Memory B cell (primary cell): ENCODE measurements around the gene SLC6A17.

Source experiments
- ATAC-seq: fragments of 150-1000 bp; cut with Tn5 transposase; 2 replicates; pipeline ENCODE4 v1.10.0; 2021; ENCODE audit warnings: low read depth, mild to moderate bottlenecking, moderate library complexity
- DNase-seq, 2 donors: peaks; one replicate each; pipeline ENCODE4 v3.0.0; 2022; ENCODE audit warnings: low spot score in 2 of 2
- H3K27ac Mint-ChIP-seq: one replicate; pipeline ENCODE4 v1.8.0; 2022; ENCODE audit warnings: mild to moderate bottlenecking, moderate library complexity, mixed read lengths
- H3K27me3 Mint-ChIP-seq: one replicate; pipeline ENCODE4 v1.8.0; 2022; ENCODE audit warnings: mixed read lengths
- H3K36me3 Mint-ChIP-seq: one replicate; pipeline ENCODE4 v1.8.0; 2022; ENCODE audit warnings: mild to moderate bottlenecking, mixed read lengths
- H3K4me1 Mint-ChIP-seq: one replicate; pipeline ENCODE4 v1.8.0; 2022; ENCODE audit warnings: mixed read lengths
- H3K4me3 Mint-ChIP-seq: one replicate; pipeline ENCODE4 v1.8.0; 2022; ENCODE audit warnings: mild to moderate bottlenecking, moderate library complexity, mixed read lengths
- H3K9me3 Mint-ChIP-seq: one replicate; pipeline ENCODE4 v1.8.0; 2022; ENCODE audit warnings: mixed read lengths

The SLC6A17 gene

DNA sequence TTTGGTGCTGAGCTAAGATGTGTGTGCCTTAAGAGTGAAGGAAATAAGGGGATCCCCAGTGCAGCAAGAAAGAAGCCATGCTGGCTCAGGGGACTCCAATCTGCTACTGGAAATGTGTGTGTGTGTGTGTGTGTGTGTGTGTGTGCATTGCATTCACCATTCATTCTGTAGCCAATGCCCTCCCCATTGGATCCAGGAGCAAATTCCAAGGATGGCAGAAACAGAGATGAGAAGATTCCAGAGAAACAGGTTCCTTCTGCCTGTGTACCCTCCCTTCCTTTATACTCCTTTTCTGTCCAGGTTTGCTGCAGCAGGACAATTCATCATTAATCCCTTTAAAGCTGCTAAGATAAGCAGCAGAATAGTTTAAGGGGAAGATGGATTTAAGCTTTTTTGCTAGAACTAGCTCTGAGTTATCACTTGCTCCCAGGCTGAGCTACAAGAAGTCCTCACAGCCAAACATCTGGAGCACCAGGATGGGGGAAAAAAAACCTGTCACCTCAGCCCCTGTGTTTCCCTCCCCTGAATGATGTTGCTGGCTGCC is 3.2 kb downstream of the SLC6A17 start:
- Mint-ChIP-seq H3K27ac (no peak overlapping the region), H3K4me1 (peaks cover 3% of the 10 kb centered on the region), H3K4me3 (no peak overlapping the region), H3K27me3 (peaks cover 32% of the 10 kb centered on the region), H3K36me3 (no peaks in the 10 kb centered on the region), H3K9me3 (peaks cover 3% of the 10 kb centered on the region)
- ATAC-seq: no peak
- DNase-seq: no peak

DNA sequence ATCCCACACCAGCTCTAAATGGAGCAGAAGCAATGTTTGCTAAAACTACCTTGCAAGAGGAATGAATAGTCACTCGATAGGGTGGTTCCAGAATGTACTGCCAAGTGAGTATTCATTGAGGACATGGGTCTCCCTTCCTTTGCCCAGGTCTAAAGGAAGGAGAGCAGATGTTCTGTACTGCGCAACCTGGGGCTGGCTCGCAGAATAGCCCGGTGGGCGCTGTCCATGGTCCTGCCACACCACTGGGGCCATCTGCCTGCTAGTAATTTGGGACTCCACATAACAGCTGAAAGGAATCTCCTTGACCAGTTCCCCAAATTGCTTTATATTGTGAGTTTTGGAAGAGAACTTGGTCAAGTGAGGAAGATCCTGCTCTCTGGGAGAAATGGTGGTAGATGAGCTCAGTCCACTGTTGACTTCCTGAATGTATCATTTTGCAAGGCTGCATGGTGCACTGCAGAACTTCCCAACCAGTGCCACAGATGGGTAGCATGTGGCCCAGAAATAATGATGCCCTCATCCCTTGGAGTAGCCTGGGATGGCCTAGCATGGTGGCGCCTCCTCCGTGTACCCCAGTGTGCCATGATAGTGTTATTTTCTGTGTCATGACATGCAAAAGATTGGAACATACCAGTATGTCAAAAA is 5.7 kb downstream of the SLC6A17 start:
- peaks cover 7% of the 10 kb centered on the region for H3K9me3 Mint-ChIP-seq
- H3K4me3 Mint-ChIP-seq: no peak overlapping the region
- H3K27ac Mint-ChIP-seq: no peak overlapping the region
- H3K27me3 Mint-ChIP-seq: peaks cover 30% of the 10 kb centered on the region
- H3K4me1 Mint-ChIP-seq: no peaks in the 10 kb centered on the region
- DNase-seq: peak in 1 of 2 donors; percentile 23
- H3K36me3 Mint-ChIP-seq: peaks cover 4% of the 10 kb centered on the region
- no peak for ATAC-seq

DNA sequence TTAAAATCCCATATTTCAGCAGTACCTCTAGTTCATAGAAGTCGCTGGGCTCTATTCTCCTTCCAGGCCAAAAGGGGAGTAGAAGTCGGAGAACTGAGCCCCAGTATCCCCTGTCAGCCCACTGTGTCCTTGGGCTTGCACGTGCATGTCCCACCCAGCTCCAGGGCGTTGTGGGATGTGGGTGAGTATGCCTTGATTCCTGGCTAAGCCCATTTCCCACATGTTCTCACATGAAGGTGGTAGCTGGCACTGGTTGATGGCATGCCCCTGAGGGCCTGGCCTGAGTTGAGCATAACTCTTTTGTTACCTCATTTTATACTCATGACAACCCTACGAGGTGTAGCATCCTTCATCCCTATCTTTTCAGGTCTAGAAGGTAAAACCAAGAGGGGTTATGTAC is 8.0 kb downstream of the SLC6A17 start:
- peaks cover 4% of the 10 kb centered on the region for H3K36me3 Mint-ChIP-seq
- H3K4me1 Mint-ChIP-seq: no peaks in the 10 kb centered on the region
- H3K4me3 Mint-ChIP-seq: no peak overlapping the region
- ATAC-seq (no peak), DNase-seq (no peak)
- no peak overlapping the region for H3K27ac Mint-ChIP-seq
- H3K27me3 Mint-ChIP-seq: peaks cover 24% of the 10 kb centered on the region
- H3K9me3 Mint-ChIP-seq: peaks cover 7% of the 10 kb centered on the region

DNA sequence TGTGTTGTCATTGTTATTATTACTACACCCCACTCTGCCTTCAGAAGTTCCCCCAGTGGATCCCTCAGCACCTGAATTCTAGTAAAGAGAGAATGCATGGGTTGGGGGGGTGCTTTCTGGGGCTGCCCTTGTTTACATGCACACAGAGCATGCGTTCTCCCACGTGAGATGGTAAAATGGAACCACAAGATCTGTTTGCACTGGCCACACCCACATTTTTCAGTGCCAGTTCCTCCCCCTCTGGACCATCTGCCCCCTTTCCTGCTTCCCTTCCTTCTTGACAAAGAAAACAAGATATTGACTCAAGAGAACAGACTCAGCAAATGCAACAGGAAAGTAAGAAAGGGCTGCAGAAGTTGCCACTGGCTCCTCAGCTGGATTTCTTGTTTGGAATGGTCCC is 8.9 kb downstream of the SLC6A17 start:
- DNase-seq: no peak
- peaks cover 7% of the 10 kb centered on the region for H3K9me3 Mint-ChIP-seq
- no peaks in the 10 kb centered on the region for H3K4me1 Mint-ChIP-seq
- peaks cover 4% of the 10 kb centered on the region for H3K36me3 Mint-ChIP-seq
- no peak overlapping the region for H3K27ac Mint-ChIP-seq
- ATAC-seq: no peak
- H3K4me3 Mint-ChIP-seq: no peak overlapping the region
- H3K27me3 Mint-ChIP-seq: peaks cover 27% of the 10 kb centered on the region

DNA sequence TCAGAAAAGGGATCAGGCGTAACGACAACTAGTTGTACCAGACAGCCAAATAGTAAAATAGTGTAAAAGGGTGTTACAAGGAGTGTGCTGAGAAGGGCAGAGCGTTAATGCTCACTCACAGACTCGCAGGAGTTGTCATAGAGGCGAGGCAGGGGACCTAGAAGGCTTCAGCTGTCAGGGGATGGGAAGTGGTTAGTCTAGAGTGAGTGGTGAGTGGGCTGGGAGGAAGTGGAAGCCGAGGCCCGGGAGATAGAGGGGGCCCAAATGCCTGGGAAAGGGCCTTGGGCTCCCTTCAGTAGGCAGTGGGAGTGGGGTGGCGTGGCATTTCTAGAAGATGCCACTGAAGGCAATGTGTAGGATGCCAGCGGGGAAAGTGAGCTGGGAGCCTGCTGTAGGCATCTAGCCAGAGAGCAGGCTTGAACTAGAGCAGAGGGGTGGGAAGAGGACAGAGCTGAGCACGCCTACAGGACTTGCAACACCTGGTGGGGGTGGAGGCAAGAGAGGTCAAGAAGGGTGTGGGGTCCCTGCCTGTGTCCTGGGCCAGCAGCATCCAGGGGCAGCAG is 10.3 kb downstream of the SLC6A17 start:
- H3K36me3 Mint-ChIP-seq: peaks cover 4% of the 10 kb centered on the region
- H3K27me3 Mint-ChIP-seq: peaks cover 23% of the 10 kb centered on the region
- H3K27ac Mint-ChIP-seq: no peak overlapping the region
- DNase-seq: no peak
- H3K9me3 Mint-ChIP-seq: peaks cover 7% of the 10 kb centered on the region
- H3K4me3 Mint-ChIP-seq: no peak overlapping the region
- no peak for ATAC-seq
- H3K4me1 Mint-ChIP-seq: no peaks in the 10 kb centered on the region

DNA sequence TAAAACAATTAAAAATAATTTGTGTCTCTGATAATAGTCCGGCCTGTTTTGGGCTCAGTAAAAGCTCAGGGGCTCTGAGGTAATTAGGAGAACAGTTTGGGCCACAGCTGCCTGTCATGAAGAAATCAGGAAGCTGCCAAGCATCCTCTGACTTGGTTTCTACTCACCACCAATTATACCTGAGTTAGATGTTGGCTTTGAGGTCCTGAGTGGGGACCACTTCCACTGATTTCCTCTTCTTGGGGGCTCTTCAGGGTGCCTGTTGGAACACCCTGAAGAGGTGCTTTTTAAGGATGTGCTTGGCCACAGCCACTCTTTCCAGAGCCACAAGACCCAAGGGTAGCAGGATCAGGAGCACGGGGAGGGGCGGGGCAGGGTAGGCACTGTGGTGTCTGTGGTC is 10.9 kb downstream of the SLC6A17 start:
- peaks cover 7% of the 10 kb centered on the region for H3K9me3 Mint-ChIP-seq
- ATAC-seq: no peak

DNA sequence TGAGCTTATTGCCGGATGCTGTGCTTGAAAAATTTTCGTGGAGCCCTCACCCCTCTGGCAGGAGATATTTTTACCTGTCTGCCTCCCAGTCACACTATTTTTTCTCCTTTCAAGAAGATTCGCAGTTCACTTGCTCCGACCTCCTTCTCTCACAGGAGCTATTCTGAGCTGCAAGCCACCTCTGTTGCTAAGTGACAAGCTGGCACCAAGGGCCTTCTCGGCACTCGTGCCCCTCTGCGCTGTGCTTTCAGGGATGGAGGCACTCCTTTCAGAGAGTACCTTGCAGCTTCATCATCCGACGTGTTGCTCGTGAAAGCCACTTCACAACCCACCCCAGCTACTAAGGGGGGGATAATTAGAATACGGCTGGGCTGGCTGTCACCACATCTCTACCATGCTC is 11.6 kb downstream of the SLC6A17 start:
- no peaks in the 10 kb centered on the region for H3K4me1 Mint-ChIP-seq
- no peak overlapping the region for H3K27ac Mint-ChIP-seq
- H3K36me3 Mint-ChIP-seq: peaks cover 4% of the 10 kb centered on the region
- peaks cover 19% of the 10 kb centered on the region for H3K27me3 Mint-ChIP-seq
- no peak overlapping the region for H3K4me3 Mint-ChIP-seq
- H3K9me3 Mint-ChIP-seq: peaks cover 7% of the 10 kb centered on the region
- ATAC-seq (no peak), DNase-seq (no peak)

More for the DNA sequence above, 10.9 kb downstream of the SLC6A17 start:
- Mint-ChIP-seq H3K4me3 (no peak overlapping the region), H3K27ac (no peak overlapping the region), H3K36me3 (peaks cover 4% of the 10 kb centered on the region), H3K4me1 (no peaks in the 10 kb centered on the region), H3K27me3 (peaks cover 22% of the 10 kb centered on the region)
- no peak for DNase-seq

DNA sequence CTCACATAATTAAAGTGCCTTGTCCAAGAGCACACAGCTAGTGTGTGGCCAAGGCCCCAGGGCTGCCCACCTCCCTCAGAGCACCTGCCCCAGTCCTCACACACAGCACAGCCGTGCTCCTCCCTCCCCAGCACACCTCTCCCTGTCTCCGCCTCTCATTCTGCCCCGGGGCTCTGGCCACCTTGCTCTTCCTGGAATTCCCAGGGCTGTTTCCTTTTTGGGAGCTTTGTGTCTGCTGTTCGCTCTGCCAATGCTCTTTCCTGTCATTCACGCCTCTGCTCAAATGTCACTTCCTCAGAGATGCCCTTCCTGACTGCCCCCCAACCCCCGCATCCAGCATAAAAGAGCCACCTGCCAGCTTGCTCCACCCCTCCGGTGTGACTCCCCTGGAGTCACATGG is 13.3 kb downstream of the SLC6A17 start:
- Mint-ChIP-seq H3K4me1 (no peaks in the 10 kb centered on the region), H3K27ac (no peak overlapping the region), H3K9me3 (peaks cover 5% of the 10 kb centered on the region), H3K4me3 (no peak overlapping the region), H3K36me3 (peaks cover 4% of the 10 kb centered on the region), H3K27me3 (peaks cover 10% of the 10 kb centered on the region)
- no peak for ATAC-seq
- no peak for DNase-seq

DNA sequence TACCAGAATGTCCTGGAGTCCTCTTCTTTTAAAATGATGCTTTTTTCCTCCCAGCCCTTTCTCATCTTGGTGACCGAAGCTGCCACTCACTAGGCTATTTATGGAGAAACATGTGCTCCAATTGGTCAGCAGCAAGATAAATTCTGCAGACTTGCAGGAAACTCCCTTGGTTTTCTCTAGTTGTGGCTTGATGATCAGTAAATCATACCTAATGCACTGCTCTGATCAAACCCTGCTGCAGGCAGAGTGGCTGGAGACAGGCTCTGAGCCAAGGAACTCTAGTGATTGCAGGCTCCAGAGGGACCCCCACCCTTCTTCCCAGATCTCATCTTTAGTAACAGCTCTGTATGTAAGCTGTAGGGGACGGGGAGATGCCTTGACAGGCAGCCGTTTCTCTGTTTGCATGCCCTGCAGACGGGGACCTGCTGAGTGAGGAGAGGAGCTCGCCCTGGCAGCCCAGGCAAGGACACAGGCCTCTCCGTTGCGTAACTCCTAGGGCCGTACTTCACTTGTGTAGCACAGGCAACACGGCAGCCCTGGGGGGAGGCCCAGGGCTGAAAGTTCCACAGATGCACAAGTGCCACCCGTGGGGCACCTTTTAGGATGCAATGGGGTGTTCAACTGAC is 14.5 kb downstream of the SLC6A17 start:
- peaks cover 5% of the 10 kb centered on the region for H3K9me3 Mint-ChIP-seq
- H3K27ac Mint-ChIP-seq: no peak overlapping the region
- no peak overlapping the region for H3K4me3 Mint-ChIP-seq
- peaks cover 10% of the 10 kb centered on the region for H3K27me3 Mint-ChIP-seq
- no peaks in the 10 kb centered on the region for H3K4me1 Mint-ChIP-seq
- ATAC-seq (no peak), DNase-seq (no peak)
- H3K36me3 Mint-ChIP-seq: peaks cover 4% of the 10 kb centered on the region

DNA sequence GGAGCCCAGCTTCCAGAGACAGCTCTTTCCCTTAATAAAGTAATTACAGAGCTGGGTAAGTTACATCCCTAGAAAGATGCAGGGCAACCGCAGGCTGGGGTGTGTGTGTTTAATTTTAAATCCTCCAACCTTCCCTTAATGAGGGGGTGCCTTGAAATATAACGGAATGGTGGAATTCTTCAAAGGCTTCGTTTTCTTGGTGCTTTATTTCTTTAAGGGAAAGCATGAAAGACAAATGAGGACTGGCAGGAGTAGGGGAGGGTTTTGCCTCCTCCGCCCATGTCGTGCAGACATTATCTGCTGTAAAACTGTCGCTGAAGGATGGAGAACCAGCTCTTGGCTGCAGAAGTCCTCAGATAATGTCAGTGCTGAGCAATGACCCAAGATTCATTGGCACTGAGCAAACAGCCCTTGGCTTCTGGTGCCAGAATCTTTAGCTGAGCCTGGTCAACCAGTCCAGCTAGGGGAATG is 15.5 kb downstream of the SLC6A17 start:
- no peak overlapping the region for H3K4me3 Mint-ChIP-seq
- no peaks in the 10 kb centered on the region for H3K4me1 Mint-ChIP-seq
- H3K27ac Mint-ChIP-seq: no peak overlapping the region
- peaks cover 9% of the 10 kb centered on the region for H3K27me3 Mint-ChIP-seq
- no peaks in the 10 kb centered on the region for H3K9me3 Mint-ChIP-seq
- DNase-seq: no peak
- no peaks in the 10 kb centered on the region for H3K36me3 Mint-ChIP-seq
- ATAC-seq: no peak

DNA sequence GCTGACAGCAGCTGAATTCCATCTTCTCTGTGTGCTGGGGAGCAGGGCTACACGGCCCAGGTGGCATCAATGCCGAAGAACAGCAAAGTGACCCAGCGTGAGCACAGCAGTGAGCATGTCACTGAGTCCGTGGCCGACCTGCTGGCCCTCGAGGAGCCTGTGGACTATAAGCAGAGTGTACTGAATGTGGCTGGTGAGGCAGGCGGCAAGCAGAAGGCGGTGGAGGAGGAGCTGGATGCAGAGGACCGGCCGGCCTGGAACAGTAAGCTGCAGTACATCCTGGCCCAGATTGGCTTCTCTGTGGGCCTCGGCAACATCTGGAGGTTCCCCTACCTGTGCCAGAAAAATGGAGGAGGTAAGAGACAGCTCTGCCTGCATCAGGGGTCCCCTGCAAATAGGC is 16.6 kb downstream of the SLC6A17 start:
- H3K36me3 Mint-ChIP-seq: no peaks in the 10 kb centered on the region
- no peaks in the 10 kb centered on the region for H3K9me3 Mint-ChIP-seq
- DNase-seq: no peak
- no peaks in the 10 kb centered on the region for H3K4me1 Mint-ChIP-seq
- H3K27ac Mint-ChIP-seq: no peak overlapping the region
- peaks cover 12% of the 10 kb centered on the region for H3K27me3 Mint-ChIP-seq
- no peak overlapping the region for H3K4me3 Mint-ChIP-seq
- ATAC-seq: no peak

DNA sequence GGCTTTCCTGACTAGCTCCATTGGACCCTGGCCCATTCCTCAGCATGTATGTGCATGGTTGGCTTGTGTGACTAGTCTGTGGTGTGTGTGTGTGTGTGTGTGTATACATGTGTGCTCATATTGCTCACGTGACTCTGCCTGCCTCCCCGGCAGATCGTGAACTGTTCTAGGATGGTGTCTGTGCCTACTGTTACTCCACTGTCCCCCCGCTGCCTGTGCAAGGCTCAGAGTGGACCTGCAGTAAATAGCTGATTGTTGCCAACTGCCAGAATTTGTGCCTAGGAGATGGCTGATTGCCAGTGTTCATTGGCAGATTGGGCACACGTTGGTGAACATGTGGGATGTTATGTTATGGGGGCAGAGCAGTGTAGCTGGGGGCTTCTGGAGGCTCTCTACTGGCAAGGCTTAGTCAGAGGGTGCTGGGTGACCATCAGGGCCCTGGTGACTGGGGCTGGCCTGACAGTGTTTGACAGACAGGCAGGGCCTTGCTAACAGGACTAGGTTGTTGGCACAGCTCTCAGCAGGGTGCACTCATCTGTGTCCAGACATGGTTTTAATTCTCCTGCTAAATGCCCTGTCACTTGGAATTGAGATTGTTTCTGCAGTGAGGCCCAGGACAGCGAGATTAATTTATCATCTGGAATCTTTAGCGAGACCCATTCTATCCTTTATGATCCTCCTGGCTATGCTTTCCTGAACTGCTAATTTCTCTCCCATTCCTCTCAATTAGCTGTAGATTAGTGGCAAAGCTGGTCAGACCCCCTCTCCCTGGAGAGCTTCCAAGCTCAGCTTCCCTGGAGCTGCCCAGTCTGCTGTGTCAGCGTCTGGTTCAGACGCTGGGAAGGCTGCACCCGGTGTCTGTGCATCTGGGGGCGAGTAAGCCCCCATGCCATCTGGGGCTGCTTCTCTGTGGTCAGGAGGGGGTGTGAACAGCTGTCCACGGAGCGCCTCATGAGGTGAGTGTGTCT is 20.8 kb downstream of the SLC6A17 start:
- H3K27ac Mint-ChIP-seq: no peak overlapping the region
- no peaks in the 10 kb centered on the region for H3K9me3 Mint-ChIP-seq

DNA sequence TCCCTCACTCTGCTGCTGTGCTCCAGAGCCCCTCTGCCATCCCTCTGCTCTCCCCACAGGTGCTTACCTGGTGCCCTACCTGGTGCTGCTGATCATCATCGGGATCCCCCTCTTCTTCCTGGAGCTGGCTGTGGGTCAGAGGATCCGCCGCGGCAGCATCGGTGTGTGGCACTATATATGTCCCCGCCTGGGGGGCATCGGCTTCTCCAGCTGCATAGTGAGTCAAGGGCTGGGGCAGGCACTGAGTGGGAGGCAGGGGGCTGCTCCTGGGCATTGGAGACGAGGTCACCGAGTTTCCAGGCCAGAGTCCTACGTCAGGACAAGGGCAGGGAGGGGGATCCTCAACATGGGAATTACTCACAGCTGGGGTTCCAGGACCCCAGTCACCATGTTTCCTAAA is 21.7 kb downstream of the SLC6A17 start:
- ATAC-seq (no peak), DNase-seq (no peak)
- no peak overlapping the region for H3K27ac Mint-ChIP-seq
- peaks cover 23% of the 10 kb centered on the region for H3K27me3 Mint-ChIP-seq
- H3K36me3 Mint-ChIP-seq: no peaks in the 10 kb centered on the region
- H3K4me3 Mint-ChIP-seq: no peak overlapping the region
- H3K9me3 Mint-ChIP-seq: no peaks in the 10 kb centered on the region
- H3K4me1 Mint-ChIP-seq: no peaks in the 10 kb centered on the region

More for the DNA sequence above, 20.8 kb downstream of the SLC6A17 start:
- Mint-ChIP-seq H3K27me3 (peaks cover 22% of the 10 kb centered on the region), H3K4me3 (no peak overlapping the region), H3K36me3 (no peaks in the 10 kb centered on the region), H3K4me1 (no peaks in the 10 kb centered on the region)
- ATAC-seq (no peak), DNase-seq (no peak)
